Transverse colon (tissue), 4 donors: ENCODE measurements around the gene FNBP1. TPM values are rescaled to one million over a fixed set of nuclear protein-coding genes. Genes with fewer than 3 reads are reported as not detected.
"Not testable (repeated sequence)": the region's sequence is repeated elsewhere in the genome, so short reads cannot be mapped to it uniquely, and the experiment has no call there.

Experiments
- DNase-seq: peaks from one replicate; pipeline ENCODE4 v3.0.0-alpha.2; 2019
- H3K27ac ChIP-seq, 4 donors: fragments of 200-600 bp; sonication (generic); 2 replicates each; pipeline ENCODE4 v1.5.1; 2016 to 2018; ENCODE audit warnings: inconsistent platforms in 4 of 4
- H3K27me3 ChIP-seq: fragments of 200-600 bp; sonication (generic); 2 replicates; pipeline ENCODE4 v1.5.1; 2017; ENCODE audit warnings: inconsistent platforms
- H3K36me3 ChIP-seq, 4 donors: fragments of 200-600 bp; sonication (generic); 2 replicates each; pipeline ENCODE4 v1.5.1; 2017 to 2019; ENCODE audit warnings: inconsistent platforms in 4 of 4
- H3K4me1 ChIP-seq, 4 donors: fragments of 200-600 bp; sonication (generic); 2 replicates each; pipeline ENCODE4 v1.5.1; 2017 to 2020; ENCODE audit warnings: inconsistent platforms in 4 of 4
- H3K4me3 ChIP-seq, 4 donors: fragments of 200-600 bp; sonication (generic); 1 replicate in 1 of 4; 2 replicates in 3 of 4; pipeline versions ENCODE4 v1.5.1 to v1.6.1; 2017 to 2019; ENCODE audit warnings: inconsistent platforms in 4 of 4
- H3K9me3 ChIP-seq, 2 donors: fragments of 200-600 bp; sonication (generic); 2 replicates each; pipeline ENCODE4 v1.5.1; 2017 to 2019; ENCODE audit warnings: inconsistent platforms in 2 of 2
- EP300 ChIP-seq: sonication (generic); formaldehyde crosslinking; IDR thresholded peaks from one replicate; pipeline ENCODE4 v1.6.1; 2017; ENCODE audit warnings: antibody characterized with exemption, low read depth
- POLR2A ChIP-seq: fragments of 450-650 bp; IDR thresholded peaks from one replicate; pipeline ENCODE4 v1.6.1; 2016; ENCODE audit warnings: antibody characterized with exemption, mild to moderate bottlenecking, moderate library complexity
- POLR2AphosphoS5 ChIP-seq, 3 donors: sonication (generic); formaldehyde crosslinking; IDR thresholded peaks; one replicate each; pipeline ENCODE4 v1.6.1; 2016; ENCODE audit warnings: antibody characterized with exemption in 3 of 3
- WGBS, 2 donors: methylation state at CpG; one replicate each; pipeline ENCODE4 v1.1.5; 2018; ENCODE audit warnings: low coverage in 1 of 2; 5-methylcytosine and 5-hydroxymethylcytosine counted together
- in situ Hi-C, 4 donors: fragments of 200-750 bp; cut with MboI; loops; one replicate each; pipeline versions ENCODE4 v1.15.0 to v1.15.1; 2017; ENCODE audit warnings: low sequenced_read_pairs in 3 of 4, low pct_ligation_motif_present in 1 of 4, low pct_unique_long_range_greater_than_20kb in 1 of 4
- intact Hi-C: fragments of 100-400 bp; cut with DNase I; formaldehyde crosslinking; loops from one replicate; pipeline ENCODE4 v1.15.1; 2023; ENCODE audit warnings: low total_unique reads
- total RNA-seq, 4 donors: library from RNA; depleted of rRNA; stranded (reverse); fragments of >200 nt; gene quantifications; one replicate each; pipeline ENCODE4 v1.1.0, GENCODE V29; 2016
- TF ChIP-seq, protein P1 (sequence below), 5 experiments: fragments of 200-600 bp in 3 of 5; fragments of 450-650 bp in 2 of 5; sonication (generic) in 3 of 5; IDR thresholded peaks; 1 replicate in 2 of 5; 2 replicates in 3 of 5; pipeline ENCODE4 v1.5.1; 2016 to 2017; ENCODE audit warnings: antibody characterized with exemption in 5 of 5, inconsistent platforms in 3 of 5, mild to moderate bottlenecking in 2 of 5, moderate library complexity in 1 of 5

Gene FNBP1
- total RNA-seq, 4 donors from 2014 or later, result 38.5 to 114 (median 62.9) TPM

DNA sequence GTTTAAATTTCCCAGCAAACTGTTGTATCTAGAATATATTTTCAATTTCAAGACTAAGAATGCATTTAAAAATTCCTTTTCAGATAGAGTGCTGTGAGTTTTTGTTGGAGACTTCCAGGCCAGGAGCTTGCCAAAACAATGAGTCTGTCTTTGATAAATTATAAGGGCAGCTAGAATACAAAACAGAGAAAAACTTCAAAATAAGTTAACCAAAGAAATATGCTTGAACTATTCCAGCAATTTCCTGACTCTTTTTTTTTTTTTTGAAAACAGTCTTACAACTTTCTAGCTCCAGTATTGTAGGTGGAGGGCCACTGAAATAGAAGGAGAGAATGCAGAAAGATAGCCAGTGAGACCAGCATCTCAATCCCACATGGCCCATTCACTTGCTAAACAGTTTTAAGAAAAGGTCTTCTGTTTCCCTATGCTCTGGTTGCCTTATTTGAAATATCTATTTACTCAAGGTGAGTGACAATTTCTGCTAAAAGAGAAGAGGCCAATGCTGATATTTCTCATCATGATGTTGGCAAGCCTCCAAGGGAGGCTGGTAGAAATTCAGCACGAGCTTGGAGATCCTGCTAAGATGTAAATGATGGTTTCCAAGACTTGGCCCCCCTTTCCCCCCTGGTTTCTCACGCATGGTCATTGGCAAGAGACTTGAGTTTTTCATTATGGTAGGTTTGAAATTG is 104.6 kb downstream of the FNBP1 start:
- in situ Hi-C loops (no loop called here), intact Hi-C loops (no loop called here)
- no peak overlapping the region for H3K4me3 ChIP-seq
- no peaks in the 10 kb centered on the region for H3K36me3 ChIP-seq
- no peak for DNase-seq
- no peaks in the 10 kb centered on the region for H3K9me3 ChIP-seq
- peaks cover 4 to 45% (median 12%) of the 10 kb centered on the region in 4 donors for H3K4me1 ChIP-seq
- TF ChIP-seq POLR2A, result no peak
- TF ChIP-seq, protein P1, sequence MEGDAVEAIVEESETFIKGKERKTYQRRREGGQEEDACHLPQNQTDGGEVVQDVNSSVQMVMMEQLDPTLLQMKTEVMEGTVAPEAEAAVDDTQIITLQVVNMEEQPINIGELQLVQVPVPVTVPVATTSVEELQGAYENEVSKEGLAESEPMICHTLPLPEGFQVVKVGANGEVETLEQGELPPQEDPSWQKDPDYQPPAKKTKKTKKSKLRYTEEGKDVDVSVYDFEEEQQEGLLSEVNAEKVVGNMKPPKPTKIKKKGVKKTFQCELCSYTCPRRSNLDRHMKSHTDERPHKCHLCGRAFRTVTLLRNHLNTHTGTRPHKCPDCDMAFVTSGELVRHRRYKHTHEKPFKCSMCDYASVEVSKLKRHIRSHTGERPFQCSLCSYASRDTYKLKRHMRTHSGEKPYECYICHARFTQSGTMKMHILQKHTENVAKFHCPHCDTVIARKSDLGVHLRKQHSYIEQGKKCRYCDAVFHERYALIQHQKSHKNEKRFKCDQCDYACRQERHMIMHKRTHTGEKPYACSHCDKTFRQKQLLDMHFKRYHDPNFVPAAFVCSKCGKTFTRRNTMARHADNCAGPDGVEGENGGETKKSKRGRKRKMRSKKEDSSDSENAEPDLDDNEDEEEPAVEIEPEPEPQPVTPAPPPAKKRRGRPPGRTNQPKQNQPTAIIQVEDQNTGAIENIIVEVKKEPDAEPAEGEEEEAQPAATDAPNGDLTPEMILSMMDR (IDR thresholded peaks at IDR 0.05), result no peak
- no peak for TF ChIP-seq EP300
- TF ChIP-seq POLR2AphosphoS5 (IDR thresholded peaks at IDR 0.05), result no peak
- H3K27me3 ChIP-seq, result no peaks in the 10 kb centered on the region
- 57 to 76% methylated on average over 2 of the region's 2 CpGs for whole genome bisulfite sequencing, 2 donors
- H3K27ac ChIP-seq, result peak overlapping the region; percentile 55 to 72 (median 64)

DNA sequence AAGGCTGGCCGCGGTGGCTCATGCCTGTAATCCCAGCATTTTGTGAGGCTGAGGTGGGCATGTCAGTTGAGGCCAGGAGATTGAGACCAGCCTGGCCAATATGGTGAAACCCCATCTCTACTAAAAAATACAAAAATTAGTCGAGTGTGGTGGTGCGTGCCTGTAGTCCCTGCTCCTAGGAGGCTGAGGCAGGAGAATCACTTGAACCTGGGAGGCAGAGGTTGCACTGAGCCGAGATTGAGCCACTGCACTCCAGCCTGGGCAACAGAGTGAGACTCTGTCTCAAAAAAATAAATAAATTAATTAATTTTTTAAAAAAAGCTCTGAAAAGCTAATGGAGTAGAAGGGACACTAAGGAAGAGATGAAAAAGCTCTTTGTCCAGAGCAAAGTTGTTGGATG is 105.1 kb downstream of the FNBP1 start:
- WGBS, 2 donors, result 91 to 100% methylated on average over 2 to 5 of the region's 5 CpGs
- peaks cover 8 to 50% (median 17%) of the 10 kb centered on the region in 4 donors for H3K4me1 ChIP-seq
- H3K9me3 ChIP-seq, H3K36me3 ChIP-seq, DNase-seq, in situ Hi-C loops, H3K27me3 ChIP-seq, H3K4me3 ChIP-seq, intact Hi-C loops: not testable (repeated sequence)
- peak overlapping the region; percentile 55 to 72 (median 64) for H3K27ac ChIP-seq

DNA sequence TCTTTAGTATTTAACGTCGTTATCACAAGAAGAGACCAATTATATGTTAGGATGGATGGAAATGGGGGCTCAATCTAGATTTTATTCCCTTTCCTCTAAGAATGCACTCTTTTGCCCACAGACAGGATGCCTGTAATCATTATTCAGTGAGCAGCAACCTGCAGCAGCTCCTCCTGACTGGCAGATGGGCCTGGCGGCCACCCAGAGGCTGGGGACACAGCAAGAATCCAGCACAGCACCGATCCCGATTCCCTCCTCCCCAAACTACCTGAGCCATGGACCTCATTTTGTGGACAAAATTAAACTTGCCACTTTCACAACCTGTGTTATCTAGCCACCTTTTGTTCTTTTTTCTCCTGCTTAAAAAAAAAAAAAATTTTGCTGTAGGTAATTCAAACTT is 106.8 kb downstream of the FNBP1 start:
- no peaks in the 10 kb centered on the region for H3K36me3 ChIP-seq
- DNase-seq, result no peak
- in situ Hi-C loops (no loop called here), intact Hi-C loops (no loop called here)
- peaks cover 18 to 65% (median 27%) of the 10 kb centered on the region in 4 donors for H3K4me1 ChIP-seq
- WGBS, 2 donors, result 40 to 64% methylated on average over 2 to 5 of the region's 5 CpGs
- H3K27me3 ChIP-seq, result no peaks in the 10 kb centered on the region
- TF ChIP-seq EP300, result no peak
- no peaks in the 10 kb centered on the region for H3K9me3 ChIP-seq
- no peak overlapping the region for H3K4me3 ChIP-seq
- peak overlapping the region in 3 of 4 donors; percentile 72 to 82 (median 73) for H3K27ac ChIP-seq

DNA sequence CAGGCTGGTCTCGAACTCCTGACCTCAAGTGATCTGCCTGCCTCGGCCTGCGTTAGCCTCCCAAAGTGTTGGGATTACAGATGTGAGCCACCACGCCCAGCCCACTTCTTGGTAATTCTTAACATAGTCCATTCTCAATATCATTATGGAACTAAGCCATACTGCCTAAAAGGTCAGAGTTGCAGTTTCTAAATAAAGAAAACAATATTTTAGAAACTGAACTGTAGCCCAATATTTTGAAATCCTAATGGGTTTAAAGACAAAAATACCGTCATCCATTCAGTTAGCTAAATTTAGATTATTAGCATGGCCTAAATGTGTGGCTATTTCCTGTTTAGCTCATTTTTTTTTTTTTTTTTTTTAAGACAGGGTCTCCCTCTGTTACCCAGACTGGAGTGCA is 108.2 kb downstream of the FNBP1 start:
- 59 to 71% methylated on average over 4 to 5 of the region's 5 CpGs for WGBS, 2 donors
- in situ Hi-C loops, result no loop called here
- TF ChIP-seq POLR2AphosphoS5 (IDR thresholded peaks at IDR 0.05), result no peak
- Histone ChIP-seq H3K27me3 (no peaks in the 10 kb centered on the region), H3K4me1 (peaks cover 18 to 67% (median 27%) of the 10 kb centered on the region in 4 donors), H3K4me3 (no peak overlapping the region), H3K27ac (peak overlapping the region; percentile 72 to 82 (median 74)), H3K36me3 (no peaks in the 10 kb centered on the region), H3K9me3 (no peaks in the 10 kb centered on the region)
- intact Hi-C loops, result no loop called here
- no peak for DNase-seq

DNA sequence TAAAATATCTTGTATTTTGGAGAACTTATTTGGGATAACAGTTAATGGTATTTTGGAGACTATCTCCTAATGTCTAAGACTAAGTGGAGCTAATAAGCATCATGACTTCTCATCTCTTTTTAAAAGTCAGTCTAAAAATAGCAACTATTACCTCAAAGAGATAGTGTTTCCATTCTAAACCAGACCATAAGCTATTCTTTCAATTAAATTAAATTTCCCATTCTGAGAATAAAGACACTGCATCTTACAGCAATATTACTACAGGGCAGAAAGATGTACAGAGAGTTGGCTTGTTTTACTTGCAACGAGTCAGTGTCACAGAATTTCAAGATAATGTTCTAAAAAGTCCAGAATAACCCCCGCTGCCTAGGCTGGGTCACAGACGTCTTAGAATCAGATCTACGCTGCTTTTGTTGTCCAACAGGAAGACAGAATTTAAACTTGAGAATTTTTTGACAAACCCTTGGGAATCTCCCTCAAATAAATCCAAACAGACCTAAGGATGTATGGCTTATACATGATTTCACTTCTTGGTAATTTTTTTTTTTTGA is 108.9 kb downstream of the FNBP1 start:
- H3K4me3 ChIP-seq, result no peak overlapping the region
- peaks cover 18 to 60% (median 27%) of the 10 kb centered on the region in 4 donors for H3K4me1 ChIP-seq
- no peak for TF ChIP-seq POLR2A
- TF ChIP-seq POLR2AphosphoS5 (IDR thresholded peaks at IDR 0.05), result no peak
- TF ChIP-seq, protein P1 (IDR thresholded peaks at IDR 0.05), result no peak
- DNase-seq, result no peak
- no peaks in the 10 kb centered on the region for H3K9me3 ChIP-seq
- WGBS, 2 donors, result 64 to 94% methylated on average over 2 to 4 of the region's 4 CpGs
- in situ Hi-C loops, result no loop called here
- intact Hi-C loops, result no loop called here
- H3K27me3 ChIP-seq, result no peaks in the 10 kb centered on the region
- H3K27ac ChIP-seq, result peak overlapping the region; percentile 72 to 82 (median 74)
- no peaks in the 10 kb centered on the region for H3K36me3 ChIP-seq
